HG02763 (cell line): ENCODE results near the gene SLC7A9.

Experiments used
- ATAC-seq: cut with Tn5 transposase; IDR thresholded peaks from one replicate; pipeline ENCODE4 v1.9.1; 2021; ENCODE audit warnings: mild to moderate bottlenecking, moderate library complexity; ENCODE audit not compliant: unreplicated experiment

Gene SLC7A9

GRCh38 chr19:32869369-32869965 lies at the start of gene SLC7A9:
SLC7A9 (minus strand) TSS chr19:32869767; CDS start chr19:32868534, 1,233 bp downstream.
- ATAC-seq: no peak

DNA sequence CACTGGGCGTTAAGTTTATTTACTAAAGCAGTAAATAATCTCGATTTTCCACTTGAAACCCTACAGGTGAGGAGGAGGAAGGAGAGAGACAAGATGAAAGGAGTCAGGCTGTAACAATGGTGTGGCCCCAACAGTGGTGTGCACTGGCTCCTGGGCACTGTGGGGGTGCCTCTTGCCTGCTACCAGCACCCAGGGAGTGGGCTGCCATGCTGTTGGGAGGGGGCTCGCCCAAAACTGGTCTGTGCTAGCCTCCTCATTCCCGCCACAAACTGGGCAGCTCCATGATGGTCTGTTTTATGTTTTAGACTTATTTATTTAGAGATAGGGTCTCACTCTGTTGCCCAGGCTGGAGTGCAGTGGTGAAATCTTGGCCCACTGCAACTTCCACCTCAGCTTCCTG lies 49.8 kb upstream of the SLC7A9 start:
- ATAC-seq: no peak

GRCh38 chr19:32917616-32917996 lies 48.0 kb upstream of the SLC7A9 start:
- ATAC-seq: no peak

GRCh38 chr19:32916969-32917615 lies 47.5 kb upstream of the SLC7A9 start:
- ATAC-seq: no peak

- no peak for ATAC-seq
Measured at GRCh38 chr19:32914879-32915660, 45.5 kb upstream of the SLC7A9 start.

GRCh38 chr19:32911467-32911866 lies 41.9 kb upstream of the SLC7A9 start:
- ATAC-seq: no peak

DNA sequence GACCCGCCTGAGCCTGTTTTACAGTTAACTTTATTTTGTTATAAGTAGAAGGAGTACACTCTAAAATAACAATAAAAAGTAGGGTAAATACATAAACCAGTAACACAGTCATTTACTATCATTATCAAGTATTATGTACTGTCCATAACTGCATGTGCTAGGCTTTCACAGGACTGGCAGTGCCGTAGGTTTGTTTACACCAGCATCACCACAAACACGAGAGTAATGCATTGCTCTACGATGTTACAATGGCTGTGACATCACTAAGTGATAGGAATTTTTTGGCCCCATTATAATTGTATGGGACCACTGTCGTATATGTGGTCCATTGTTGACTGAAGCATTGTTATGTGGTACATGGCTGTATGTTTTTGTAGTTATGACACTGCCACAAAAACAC lies 41.3 kb upstream of the SLC7A9 start:
- ATAC-seq: no peak

DNA sequence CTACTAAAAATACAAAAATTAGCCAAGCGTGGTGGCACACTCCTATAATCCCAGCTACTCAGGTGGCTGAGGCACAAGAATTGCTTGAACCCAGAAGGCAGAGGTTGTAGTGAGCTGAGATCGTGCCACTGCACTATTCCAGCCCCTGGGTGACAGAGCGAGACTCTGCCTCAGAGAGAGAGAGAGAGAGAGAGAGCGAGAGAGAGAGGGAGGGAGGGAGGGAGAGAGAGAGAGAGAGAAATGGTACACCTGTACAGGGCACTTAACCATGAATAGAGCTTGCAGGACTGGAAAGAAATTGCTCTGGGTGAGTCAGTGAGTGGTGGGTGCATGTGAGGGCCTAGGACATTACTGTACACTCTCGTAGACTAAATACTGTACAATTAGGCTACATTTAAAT lies 40.5 kb upstream of the SLC7A9 start:
- ATAC-seq: no peak

GRCh38 chr19:32909257-32909656 lies 39.7 kb upstream of the SLC7A9 start:
- ATAC-seq: no peak

GRCh38 chr19:32908641-32909190 lies 39.1 kb upstream of the SLC7A9 start:
- ATAC-seq: no peak

GRCh38 chr19:32902448-32902847 lies 32.9 kb upstream of the SLC7A9 start:
- no peak for ATAC-seq

GRCh38 chr19:32901504-32902161 lies 32.1 kb upstream of the SLC7A9 start:
- no peak for ATAC-seq

GRCh38 chr19:32896516-32897214 lies 27.1 kb upstream of the SLC7A9 start:
- no peak for ATAC-seq

DNA sequence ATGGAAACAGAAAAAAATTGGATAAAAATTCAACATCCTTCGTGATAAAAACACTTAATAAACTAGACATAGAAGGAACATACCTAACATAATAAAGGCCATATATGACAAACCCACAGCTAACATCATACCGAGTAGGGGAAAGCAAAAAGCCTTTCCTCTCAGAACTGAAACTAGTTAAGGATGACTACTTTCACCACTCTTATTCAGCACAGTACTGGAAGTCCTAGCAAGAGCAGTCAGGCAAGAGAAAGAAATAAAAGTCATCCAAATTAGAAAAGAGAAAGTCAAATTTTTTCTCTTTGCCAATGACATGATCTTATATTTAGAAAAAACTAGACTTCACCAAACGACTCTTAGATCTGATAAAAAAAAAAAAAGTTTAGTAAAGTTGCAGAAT lies 25.8 kb upstream of the SLC7A9 start:
- ATAC-seq: peak; percentile 64

GRCh38 chr19:32891609-32892008 lies 22.0 kb upstream of the SLC7A9 start:
- no peak for ATAC-seq

DNA sequence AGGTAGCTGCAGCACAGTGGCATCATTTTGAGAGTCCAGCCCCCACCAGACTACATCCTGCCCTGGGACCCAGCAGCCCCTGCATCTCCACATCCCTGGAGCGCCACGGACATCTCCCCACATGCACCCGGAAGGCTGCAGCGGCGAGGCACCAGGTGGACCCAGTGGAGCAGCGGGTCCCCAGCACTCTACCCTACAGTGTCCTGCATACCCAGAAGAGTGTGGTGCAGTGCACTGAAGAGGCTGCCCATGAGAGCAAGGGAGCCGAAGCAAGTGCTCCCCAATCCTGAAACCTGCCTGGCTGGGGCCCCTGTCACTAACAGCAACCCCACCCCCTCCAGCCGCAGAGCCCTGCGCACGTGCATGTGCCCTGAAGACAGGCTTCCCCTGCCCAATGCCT lies 21.3 kb upstream of the SLC7A9 start:
- no peak for ATAC-seq

GRCh38 chr19:32890326-32890725 lies 20.8 kb upstream of the SLC7A9 start:
- ATAC-seq: no peak

- no peak for ATAC-seq
Measured at GRCh38 chr19:32889137-32889934, 19.8 kb upstream of the SLC7A9 start.

GRCh38 chr19:32887572-32888215 lies 18.1 kb upstream of the SLC7A9 start:
- no peak for ATAC-seq
